GM10248 (cell line): ENCODE data around the gene STAB2.

Source experiments
- CTCF ChIA-PET: fragments of 300-600 bp; sonication (Branson Sonifier 250); formaldehyde crosslinking; extraction: SDS; loops from one replicate; lab custom pipeline; 2021; ENCODE audit warnings: antibody characterized with exemption; lab: Yijun Ruan, JAX
- POLR2A ChIA-PET: fragments of 350-650 bp; sonication (Branson Sonifier 250); formaldehyde crosslinking; extraction: SDS; loops from one replicate; lab custom pipeline; 2020; ENCODE audit warnings: antibody characterized with exemption; lab: Yijun Ruan, JAX
- DNase-seq: peaks from one replicate; pipeline ENCODE4 v3.0.0; 2012; ENCODE audit errors: extremely low spot score
- TF ChIP-seq, protein P1 (sequence below): IDR thresholded peaks from 2 replicates; pipeline ENCODE4 v1.5.1; 2012; ENCODE audit warnings: mild to moderate bottlenecking, low read depth; ENCODE audit errors: extremely low read depth, missing control alignments, control extremely low read depth

Gene STAB2

DNA sequence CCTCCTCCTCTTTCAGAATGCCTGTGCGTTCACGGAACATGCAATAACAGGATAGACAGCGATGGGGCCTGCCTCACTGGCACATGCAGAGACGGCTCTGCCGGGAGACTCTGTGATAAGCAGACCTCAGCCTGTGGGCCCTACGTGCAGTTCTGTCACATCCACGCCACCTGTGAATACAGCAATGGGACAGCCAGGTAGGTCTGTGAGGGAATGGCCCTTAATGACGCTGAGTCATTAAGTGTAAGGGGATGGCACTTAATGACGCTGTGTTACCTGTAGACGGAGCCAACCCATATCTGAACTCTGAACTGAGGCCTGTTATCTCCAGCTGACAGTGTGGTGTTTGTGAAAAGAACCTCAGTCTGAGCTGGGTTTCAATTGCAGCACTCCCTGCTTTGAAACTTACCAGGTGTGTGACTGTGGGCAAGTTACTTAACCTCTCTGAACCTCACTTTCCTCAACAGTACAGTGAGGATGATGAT lies 86.9 kb downstream of the STAB2 start:
- ChIA-PET POLR2A (no interaction called here), CTCF (no interaction called here)
- DNase-seq, result no peak
- TF ChIP-seq, protein P1, sequence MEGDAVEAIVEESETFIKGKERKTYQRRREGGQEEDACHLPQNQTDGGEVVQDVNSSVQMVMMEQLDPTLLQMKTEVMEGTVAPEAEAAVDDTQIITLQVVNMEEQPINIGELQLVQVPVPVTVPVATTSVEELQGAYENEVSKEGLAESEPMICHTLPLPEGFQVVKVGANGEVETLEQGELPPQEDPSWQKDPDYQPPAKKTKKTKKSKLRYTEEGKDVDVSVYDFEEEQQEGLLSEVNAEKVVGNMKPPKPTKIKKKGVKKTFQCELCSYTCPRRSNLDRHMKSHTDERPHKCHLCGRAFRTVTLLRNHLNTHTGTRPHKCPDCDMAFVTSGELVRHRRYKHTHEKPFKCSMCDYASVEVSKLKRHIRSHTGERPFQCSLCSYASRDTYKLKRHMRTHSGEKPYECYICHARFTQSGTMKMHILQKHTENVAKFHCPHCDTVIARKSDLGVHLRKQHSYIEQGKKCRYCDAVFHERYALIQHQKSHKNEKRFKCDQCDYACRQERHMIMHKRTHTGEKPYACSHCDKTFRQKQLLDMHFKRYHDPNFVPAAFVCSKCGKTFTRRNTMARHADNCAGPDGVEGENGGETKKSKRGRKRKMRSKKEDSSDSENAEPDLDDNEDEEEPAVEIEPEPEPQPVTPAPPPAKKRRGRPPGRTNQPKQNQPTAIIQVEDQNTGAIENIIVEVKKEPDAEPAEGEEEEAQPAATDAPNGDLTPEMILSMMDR, result no peak

DNA sequence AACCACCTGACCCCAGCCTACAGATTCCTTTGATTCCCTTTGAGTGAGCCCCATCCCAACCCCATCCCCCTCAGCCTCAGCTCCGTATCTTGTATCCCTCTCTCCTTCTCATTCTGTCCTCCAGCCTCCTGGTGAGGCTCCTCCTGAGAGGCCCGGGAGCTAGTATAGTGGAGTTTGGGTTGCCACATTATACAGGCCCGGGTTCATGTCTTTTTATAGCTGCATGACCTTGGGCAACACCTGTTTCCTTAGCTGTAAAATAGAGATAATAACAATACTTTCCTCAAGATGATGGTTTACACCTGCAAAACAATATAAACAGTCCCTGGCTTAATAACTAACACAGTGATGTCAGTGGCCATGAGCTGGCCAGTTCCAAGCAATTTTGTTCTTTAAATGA lies 89.8 kb downstream of the STAB2 start:
- no peak for DNase-seq
- TF ChIP-seq, protein P1, result no peak
- ChIA-PET CTCF (interaction anchor here (1.3 kb wide), 1 partner anchor 11 kb away, joined by 3 read pairs; no protein-coding TSS in a partner anchor), POLR2A (no interaction called here)

DNA sequence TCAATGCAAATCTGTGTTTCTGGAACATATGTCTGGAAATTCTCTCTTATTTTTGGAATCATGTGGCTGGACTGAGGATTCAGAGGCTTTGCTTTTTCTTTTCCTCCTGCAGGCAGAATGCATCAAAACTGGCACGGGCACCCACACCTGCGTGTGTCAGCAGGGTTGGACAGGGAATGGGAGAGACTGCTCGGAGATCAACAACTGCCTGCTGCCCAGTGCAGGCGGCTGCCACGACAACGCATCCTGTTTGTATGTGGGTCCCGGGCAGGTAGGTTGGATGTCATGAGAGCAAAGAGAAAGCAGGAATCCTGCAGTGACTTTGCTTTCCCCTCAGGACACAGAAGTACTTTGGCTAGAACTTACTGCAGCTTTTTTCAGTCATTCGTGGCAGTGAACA lies 90.3 kb downstream of the STAB2 start:
- ChIA-PET POLR2A (no interaction called here), CTCF (interaction anchor here (1.3 kb wide), 1 partner anchor 11 kb away, joined by 3 read pairs; no protein-coding TSS in a partner anchor)
- DNase-seq, result no peak
- TF ChIP-seq, protein P1, result no peak

DNA sequence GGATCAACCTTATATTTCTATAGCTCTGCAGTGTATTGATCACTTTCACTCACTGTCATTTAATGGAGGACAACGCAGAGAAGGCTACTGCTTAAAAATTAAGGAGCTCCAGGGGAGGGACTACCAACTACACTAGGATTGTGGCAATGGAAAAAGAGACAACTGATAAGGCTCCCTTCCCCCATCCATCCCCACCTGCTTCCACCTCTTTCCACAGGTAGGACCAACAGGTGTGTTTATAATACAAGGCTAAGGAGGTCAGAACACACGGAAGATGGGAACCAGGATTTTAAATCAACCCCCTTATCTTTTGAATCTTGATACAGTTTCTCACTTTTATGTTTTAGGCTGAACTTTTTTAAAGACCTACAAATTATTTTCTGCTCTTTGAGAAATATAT lies 90.8 kb downstream of the STAB2 start:
- ChIA-PET CTCF (no interaction called here), POLR2A (no interaction called here)
- no peak for DNase-seq
- TF ChIP-seq, protein P1, result no peak

DNA sequence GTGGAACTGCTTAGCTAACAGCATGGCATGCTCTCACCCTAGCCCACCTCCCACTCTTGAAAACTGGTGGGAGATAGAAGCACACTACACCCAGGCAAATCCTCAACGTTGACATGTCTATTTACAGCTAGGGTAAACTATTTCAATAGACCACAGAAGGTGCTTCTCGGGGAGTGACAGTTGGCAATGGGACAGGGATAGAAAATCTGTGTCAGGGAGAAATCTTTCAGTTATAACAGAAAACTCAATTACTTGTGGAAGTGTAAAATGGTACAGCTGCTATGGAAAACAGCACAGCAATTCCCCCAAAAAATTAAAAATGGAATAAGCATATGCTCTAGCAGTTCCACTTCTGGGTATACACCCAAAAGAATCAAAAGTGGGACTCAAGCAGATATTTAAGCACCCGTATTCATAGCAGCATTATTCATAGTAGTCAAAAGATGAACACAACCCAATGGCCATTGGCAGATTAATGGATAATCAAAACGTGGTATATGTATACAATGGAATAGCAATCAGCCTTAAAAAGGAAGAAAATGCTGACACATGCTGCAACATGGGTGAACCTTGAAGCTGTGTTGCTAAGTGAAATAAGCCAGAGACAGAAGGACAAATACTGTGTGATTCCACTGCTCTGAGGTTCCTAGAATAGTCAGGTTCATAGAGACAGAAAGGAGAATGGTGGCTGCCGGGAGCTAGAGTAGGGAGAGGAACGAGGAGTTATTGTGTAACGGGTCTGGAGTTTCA lies 92.5 kb downstream of the STAB2 start:
- ChIA-PET POLR2A (no interaction called here), CTCF (interaction anchor here (1.4 kb wide), 1 partner anchor 863 kb away, joined by 3 read pairs; no protein-coding TSS in a partner anchor)
- no peak for DNase-seq
- TF ChIP-seq, protein P1, result no peak

DNA sequence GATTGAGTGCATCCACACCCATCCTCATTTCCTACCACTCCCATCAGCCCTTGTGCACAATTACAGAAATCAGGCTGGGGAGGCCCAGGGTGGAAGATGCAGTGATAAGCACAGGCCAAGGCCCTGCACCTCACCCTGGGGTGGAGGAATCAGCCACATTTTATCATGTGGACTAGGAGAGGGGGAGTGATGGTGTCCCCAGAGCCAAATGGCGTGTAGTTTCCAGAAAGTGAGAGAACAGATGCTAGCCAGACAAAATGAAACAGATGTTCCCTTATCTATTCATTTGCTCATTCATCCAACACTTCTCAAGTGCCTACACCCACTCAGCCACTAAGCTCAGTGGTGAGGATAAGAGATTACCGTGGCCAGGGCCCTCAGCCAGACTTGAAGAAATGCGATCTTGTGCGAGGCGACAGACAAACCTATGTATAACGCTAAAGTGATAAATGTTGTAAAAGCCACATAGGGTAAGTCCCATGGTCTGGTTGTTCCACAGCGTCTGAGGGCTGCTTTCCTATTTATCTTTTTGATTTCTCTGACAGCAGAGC lies 93.6 kb downstream of the STAB2 start:
- TF ChIP-seq, protein P1, result no peak

More for the DNA sequence above, 93.6 kb downstream of the STAB2 start:
- ChIA-PET CTCF (no interaction called here), POLR2A (no interaction called here)
- no peak for DNase-seq
